WTC11 (cell line): ENCODE measurements around the gene RPTOR.

Experiments used
- GTF2I ChIP-seq: fragments of 250-450 bp; sonication (Bioruptor Pico); conservative IDR thresholded peaks from 2 replicates; pipeline ENCODE4 v1.4.0; 2021; ENCODE audit warnings: mild to moderate bottlenecking
- MXD4 ChIP-seq: fragments of 250-450 bp; sonication (Bioruptor Pico); IDR thresholded peaks from 2 replicates; pipeline ENCODE4 v1.8.0; 2021; ENCODE audit warnings: mild to moderate bottlenecking, moderate library complexity, borderline replicate concordance
- TEAD4 ChIP-seq: sonication (generic); formaldehyde crosslinking; IDR thresholded peaks from 2 replicates; pipeline ENCODE4 v1.8.0; 2022; ENCODE audit warnings: mild to moderate bottlenecking, missing genetic modification reagents
- TF ChIP-seq, protein P1 (sequence below): fragments of 200-600 bp; IDR thresholded peaks from 2 replicates; pipeline ENCODE4 v1.8.0; 2022; ENCODE audit warnings: antibody characterized with exemption
- TF ChIP-seq, protein P2 (sequence below): sonication (generic); formaldehyde crosslinking; IDR thresholded peaks from 2 replicates; pipeline ENCODE4 v1.8.1; 2022; ENCODE audit warnings: low read depth, missing genetic modification reagents, borderline replicate concordance
- TF ChIP-seq, protein P3 (sequence below): fragments of 250-450 bp; sonication (Bioruptor Pico); IDR thresholded peaks from 2 replicates; pipeline ENCODE4 v1.9.0; 2021; ENCODE audit warnings: mild to moderate bottlenecking
- TF ChIP-seq, protein P4 (sequence below): sonication (generic); formaldehyde crosslinking; IDR thresholded peaks from 2 replicates; pipeline ENCODE4 v1.8.0; 2022; ENCODE audit warnings: missing genetic modification reagents

DNA sequence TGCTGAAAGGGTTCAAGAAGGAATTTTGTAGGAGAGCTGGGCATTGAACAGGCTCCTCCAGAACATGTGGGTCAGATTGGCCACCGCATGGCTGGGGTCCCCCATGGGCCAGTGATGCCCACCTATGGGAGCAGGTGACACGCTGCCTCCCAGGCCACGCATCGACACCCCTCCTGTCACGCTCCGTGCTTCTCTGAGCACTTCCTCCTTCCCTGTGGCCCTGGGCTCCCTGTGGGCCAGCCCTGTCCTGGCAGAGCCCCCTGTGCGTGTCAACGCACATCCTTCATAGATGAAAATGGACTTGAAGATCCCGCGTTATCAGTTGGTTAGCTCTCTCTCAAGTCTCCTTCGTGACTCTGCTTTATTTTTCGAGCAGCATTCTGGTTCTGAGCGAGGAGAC lies 160.3 kb downstream of the RPTOR start:
- TF ChIP-seq, protein P1, sequence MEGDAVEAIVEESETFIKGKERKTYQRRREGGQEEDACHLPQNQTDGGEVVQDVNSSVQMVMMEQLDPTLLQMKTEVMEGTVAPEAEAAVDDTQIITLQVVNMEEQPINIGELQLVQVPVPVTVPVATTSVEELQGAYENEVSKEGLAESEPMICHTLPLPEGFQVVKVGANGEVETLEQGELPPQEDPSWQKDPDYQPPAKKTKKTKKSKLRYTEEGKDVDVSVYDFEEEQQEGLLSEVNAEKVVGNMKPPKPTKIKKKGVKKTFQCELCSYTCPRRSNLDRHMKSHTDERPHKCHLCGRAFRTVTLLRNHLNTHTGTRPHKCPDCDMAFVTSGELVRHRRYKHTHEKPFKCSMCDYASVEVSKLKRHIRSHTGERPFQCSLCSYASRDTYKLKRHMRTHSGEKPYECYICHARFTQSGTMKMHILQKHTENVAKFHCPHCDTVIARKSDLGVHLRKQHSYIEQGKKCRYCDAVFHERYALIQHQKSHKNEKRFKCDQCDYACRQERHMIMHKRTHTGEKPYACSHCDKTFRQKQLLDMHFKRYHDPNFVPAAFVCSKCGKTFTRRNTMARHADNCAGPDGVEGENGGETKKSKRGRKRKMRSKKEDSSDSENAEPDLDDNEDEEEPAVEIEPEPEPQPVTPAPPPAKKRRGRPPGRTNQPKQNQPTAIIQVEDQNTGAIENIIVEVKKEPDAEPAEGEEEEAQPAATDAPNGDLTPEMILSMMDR = no peak
- TF ChIP-seq, protein P2, sequence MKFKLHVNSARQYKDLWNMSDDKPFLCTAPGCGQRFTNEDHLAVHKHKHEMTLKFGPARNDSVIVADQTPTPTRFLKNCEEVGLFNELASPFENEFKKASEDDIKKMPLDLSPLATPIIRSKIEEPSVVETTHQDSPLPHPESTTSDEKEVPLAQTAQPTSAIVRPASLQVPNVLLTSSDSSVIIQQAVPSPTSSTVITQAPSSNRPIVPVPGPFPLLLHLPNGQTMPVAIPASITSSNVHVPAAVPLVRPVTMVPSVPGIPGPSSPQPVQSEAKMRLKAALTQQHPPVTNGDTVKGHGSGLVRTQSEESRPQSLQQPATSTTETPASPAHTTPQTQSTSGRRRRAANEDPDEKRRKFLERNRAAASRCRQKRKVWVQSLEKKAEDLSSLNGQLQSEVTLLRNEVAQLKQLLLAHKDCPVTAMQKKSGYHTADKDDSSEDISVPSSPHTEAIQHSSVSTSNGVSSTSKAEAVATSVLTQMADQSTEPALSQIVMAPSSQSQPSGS (CRISPR knock-in tag) = no peak
- TF ChIP-seq, protein P3, sequence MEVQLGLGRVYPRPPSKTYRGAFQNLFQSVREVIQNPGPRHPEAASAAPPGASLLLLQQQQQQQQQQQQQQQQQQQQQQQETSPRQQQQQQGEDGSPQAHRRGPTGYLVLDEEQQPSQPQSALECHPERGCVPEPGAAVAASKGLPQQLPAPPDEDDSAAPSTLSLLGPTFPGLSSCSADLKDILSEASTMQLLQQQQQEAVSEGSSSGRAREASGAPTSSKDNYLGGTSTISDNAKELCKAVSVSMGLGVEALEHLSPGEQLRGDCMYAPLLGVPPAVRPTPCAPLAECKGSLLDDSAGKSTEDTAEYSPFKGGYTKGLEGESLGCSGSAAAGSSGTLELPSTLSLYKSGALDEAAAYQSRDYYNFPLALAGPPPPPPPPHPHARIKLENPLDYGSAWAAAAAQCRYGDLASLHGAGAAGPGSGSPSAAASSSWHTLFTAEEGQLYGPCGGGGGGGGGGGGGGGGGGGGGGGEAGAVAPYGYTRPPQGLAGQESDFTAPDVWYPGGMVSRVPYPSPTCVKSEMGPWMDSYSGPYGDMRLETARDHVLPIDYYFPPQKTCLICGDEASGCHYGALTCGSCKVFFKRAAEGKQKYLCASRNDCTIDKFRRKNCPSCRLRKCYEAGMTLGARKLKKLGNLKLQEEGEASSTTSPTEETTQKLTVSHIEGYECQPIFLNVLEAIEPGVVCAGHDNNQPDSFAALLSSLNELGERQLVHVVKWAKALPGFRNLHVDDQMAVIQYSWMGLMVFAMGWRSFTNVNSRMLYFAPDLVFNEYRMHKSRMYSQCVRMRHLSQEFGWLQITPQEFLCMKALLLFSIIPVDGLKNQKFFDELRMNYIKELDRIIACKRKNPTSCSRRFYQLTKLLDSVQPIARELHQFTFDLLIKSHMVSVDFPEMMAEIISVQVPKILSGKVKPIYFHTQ (CRISPR knock-in tag) = no peak
- TF ChIP-seq, protein P4, sequence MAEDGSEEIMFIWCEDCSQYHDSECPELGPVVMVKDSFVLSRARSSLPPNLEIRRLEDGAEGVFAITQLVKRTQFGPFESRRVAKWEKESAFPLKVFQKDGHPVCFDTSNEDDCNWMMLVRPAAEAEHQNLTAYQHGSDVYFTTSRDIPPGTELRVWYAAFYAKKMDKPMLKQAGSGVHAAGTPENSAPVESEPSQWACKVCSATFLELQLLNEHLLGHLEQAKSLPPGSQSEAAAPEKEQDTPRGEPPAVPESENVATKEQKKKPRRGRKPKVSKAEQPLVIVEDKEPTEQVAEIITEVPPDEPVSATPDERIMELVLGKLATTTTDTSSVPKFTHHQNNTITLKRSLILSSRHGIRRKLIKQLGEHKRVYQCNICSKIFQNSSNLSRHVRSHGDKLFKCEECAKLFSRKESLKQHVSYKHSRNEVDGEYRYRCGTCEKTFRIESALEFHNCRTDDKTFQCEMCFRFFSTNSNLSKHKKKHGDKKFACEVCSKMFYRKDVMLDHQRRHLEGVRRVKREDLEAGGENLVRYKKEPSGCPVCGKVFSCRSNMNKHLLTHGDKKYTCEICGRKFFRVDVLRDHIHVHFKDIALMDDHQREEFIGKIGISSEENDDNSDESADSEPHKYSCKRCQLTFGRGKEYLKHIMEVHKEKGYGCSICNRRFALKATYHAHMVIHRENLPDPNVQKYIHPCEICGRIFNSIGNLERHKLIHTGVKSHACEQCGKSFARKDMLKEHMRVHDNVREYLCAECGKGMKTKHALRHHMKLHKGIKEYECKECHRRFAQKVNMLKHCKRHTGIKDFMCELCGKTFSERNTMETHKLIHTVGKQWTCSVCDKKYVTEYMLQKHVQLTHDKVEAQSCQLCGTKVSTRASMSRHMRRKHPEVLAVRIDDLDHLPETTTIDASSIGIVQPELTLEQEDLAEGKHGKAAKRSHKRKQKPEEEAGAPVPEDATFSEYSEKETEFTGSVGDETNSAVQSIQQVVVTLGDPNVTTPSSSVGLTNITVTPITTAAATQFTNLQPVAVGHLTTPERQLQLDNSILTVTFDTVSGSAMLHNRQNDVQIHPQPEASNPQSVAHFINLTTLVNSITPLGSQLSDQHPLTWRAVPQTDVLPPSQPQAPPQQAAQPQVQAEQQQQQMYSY (CRISPR knock-in tag) = no peak
- TF ChIP-seq GTF2I (CRISPR knock-in tag) = no peak
- TF ChIP-seq TEAD4 (CRISPR knock-in tag) = no peak
- no peak for TF ChIP-seq MXD4 (CRISPR knock-in tag)
